BE2C (cell line): ENCODE measurements around the gene ZNF253. TPM values are rescaled to one million over a fixed set of nuclear protein-coding genes. Genes with fewer than 3 reads are reported as not detected.
"Not testable (repeated sequence)": the region's sequence is repeated elsewhere in the genome, so short reads cannot be mapped to it uniquely, and the experiment has no call there.

Source experiments
- DNase-seq: peaks from one replicate; pipeline ENCODE4 v3.0.0-alpha.2; 2020
- H3K27me3 ChIP-seq: fragments of 250-450 bp; sonication (Bioruptor Pico); 2 replicates; pipeline ENCODE4 v1.5.1; 2020; ENCODE audit warnings: mild to moderate bottlenecking
- H3K36me3 ChIP-seq: fragments of 250-450 bp; sonication (Bioruptor Pico); 2 replicates; pipeline ENCODE4 v1.5.1; 2020; ENCODE audit warnings: mild to moderate bottlenecking
- H3K4me1 ChIP-seq: fragments of 250-450 bp; sonication (Bioruptor Pico); 2 replicates; pipeline ENCODE4 v1.5.1; 2020
- H3K4me3 ChIP-seq: 2 replicates; pipeline ENCODE4 v1.5.1; 2011; ENCODE audit warnings: low read depth, low read length
- H3K9me3 ChIP-seq: fragments of 250-450 bp; sonication (Bioruptor Pico); 2 replicates; pipeline ENCODE4 v1.5.1; 2020
- CTCF ChIP-seq: IDR thresholded peaks from 2 replicates; pipeline ENCODE4 v1.5.1; 2012; ENCODE audit warnings: mild to moderate bottlenecking, low read depth, low read length
- polyA plus RNA-seq: library from polyadenylated mRNA; unstranded; fragments of >200 nt; gene quantifications from one replicate; pipeline ENCODE4 v1.2.1, GENCODE V29; 2012; ENCODE audit warnings: low read depth, missing spikeins; ENCODE audit not compliant: insufficient read length, insufficient read depth

ZNF253 gene
- polyA plus RNA-seq = 5.6 TPM

GRCh38 chr19:19865750-19866610, at the start of gene ZNF253:
ZNF253 (plus strand) TSS chr19:19865882; CDS start chr19:19865997, 115 bp downstream.
- TF ChIP-seq CTCF = no peak
- peak; percentile 97 for DNase-seq
- H3K4me1 ChIP-seq = no peaks in the 10 kb centered on the region
- peaks cover 9% of the 10 kb centered on the region for H3K36me3 ChIP-seq
- peak within 1 kb of the TSS; percentile 99 for H3K4me3 ChIP-seq
- no peaks in the 10 kb centered on the region for H3K27me3 ChIP-seq
- peaks cover 3% of the 10 kb centered on the region; the same call in 1 of the 2 replicates for H3K9me3 ChIP-seq

- Histone ChIP-seq H3K9me3 (no peaks in the 10 kb centered on the region; the same call in 1 of the 2 replicates), H3K4me3 (no peak overlapping the region), H3K4me1 (no peaks in the 10 kb centered on the region), H3K36me3 (peaks cover 20% of the 10 kb centered on the region), H3K27me3 (no peaks in the 10 kb centered on the region)
- TF ChIP-seq CTCF = no peak
- DNase-seq = no peak
Measured at GRCh38 chr19:19816679-19817078, 49.0 kb upstream of the ZNF253 start.

GRCh38 chr19:19817357-19817756, 48.3 kb upstream of the ZNF253 start:
- no peaks in the 10 kb centered on the region; the same call in 1 of the 2 replicates for H3K9me3 ChIP-seq
- no peak for DNase-seq
- H3K4me3 ChIP-seq = no peak overlapping the region
- H3K27me3 ChIP-seq = no peaks in the 10 kb centered on the region
- H3K36me3 ChIP-seq = peaks cover 20% of the 10 kb centered on the region
- H3K4me1 ChIP-seq = no peaks in the 10 kb centered on the region
- no peak for TF ChIP-seq CTCF

- TF ChIP-seq CTCF = no peak
- H3K4me1 ChIP-seq = no peaks in the 10 kb centered on the region
- DNase-seq = no peak
- peaks cover 17% of the 10 kb centered on the region for H3K36me3 ChIP-seq
- no peaks in the 10 kb centered on the region for H3K27me3 ChIP-seq
- peak overlapping the region; percentile 96 for H3K4me3 ChIP-seq
- H3K9me3 ChIP-seq = no peaks in the 10 kb centered on the region; the same call in 1 of the 2 replicates
Measured at GRCh38 chr19:19820774-19821320, 44.8 kb upstream of the ZNF253 start.

- Histone ChIP-seq H3K4me1 (no peaks in the 10 kb centered on the region), H3K27me3 (no peaks in the 10 kb centered on the region), H3K9me3 (no peaks in the 10 kb centered on the region; the same call in 1 of the 2 replicates), H3K36me3 (peaks cover 17% of the 10 kb centered on the region), H3K4me3 (peak within 1 kb of the TSS; percentile 96)
- peak; percentile 98 for DNase-seq
- no peak for TF ChIP-seq CTCF
Measured at GRCh38 chr19:19821366-19821951, 44.2 kb upstream of the ZNF253 start, which contains the start of gene ZNF506. ZNF506 (minus strand) TSS chr19:19821750; CDS start chr19:19821603, 147 bp downstream.

- peak; percentile 13 for DNase-seq
- H3K36me3 ChIP-seq = peaks cover 17% of the 10 kb centered on the region
Measured at GRCh38 chr19:19821976-19822375, 43.7 kb upstream of the ZNF253 start.

More at GRCh38 chr19:19821976-19822375, 43.7 kb upstream of the ZNF253 start:
- not testable (repeated sequence) for H3K4me1 ChIP-seq, H3K9me3 ChIP-seq, H3K27me3 ChIP-seq
- H3K4me3 ChIP-seq = peak overlapping the region; percentile 96
